Osteoblast (primary cell): ENCODE results near the gene NAPG. TPM values are rescaled to one million over a fixed set of nuclear protein-coding genes. Genes with fewer than 3 reads are reported as not detected.
A peak's percentile ranks its signal among the peaks of the same experiment; 100 is the strongest.

Experiments used
- DNase-seq: peaks from one replicate; pipeline ENCODE4 v3.0.0; 2011; ENCODE audit warnings: low spot score, mixed read lengths; ENCODE audit not compliant: insufficient read length; ENCODE audit errors: missing footprints
- H2AFZ ChIP-seq: 2 replicates; pipeline ENCODE4 v1.6.0; 2011; ENCODE audit warnings: mild to moderate bottlenecking, low read length
- H3K27ac ChIP-seq: 2 replicates; pipeline ENCODE4 v1.5.1; 2011; ENCODE audit warnings: mild to moderate bottlenecking, low read depth, low read length, moderate library complexity
- H3K27me3 ChIP-seq: 2 replicates; pipeline ENCODE4 v1.6.0; 2012; ENCODE audit warnings: mild to moderate bottlenecking, control low read depth, inconsistent platforms, low read length, moderate library complexity; ENCODE audit not compliant: insufficient read depth
- H3K36me3 ChIP-seq: 2 replicates; pipeline ENCODE4 v1.5.1; 2011; ENCODE audit warnings: mild to moderate bottlenecking, low read length, control low read depth, moderate library complexity; ENCODE audit not compliant: insufficient read depth
- H3K4me1 ChIP-seq: 2 replicates; pipeline ENCODE4 v1.5.1; 2011; ENCODE audit warnings: mild to moderate bottlenecking, low read length, control low read depth, moderate library complexity; ENCODE audit not compliant: insufficient read depth
- H3K4me2 ChIP-seq: 2 replicates; pipeline ENCODE4 v1.6.0; 2011; ENCODE audit warnings: mild to moderate bottlenecking, low read length; ENCODE audit not compliant: insufficient read depth
- H3K4me3 ChIP-seq: fragments of 200-600 bp; sonication (generic); 3 replicates; pipeline ENCODE4 v1.5.1; 2012; ENCODE audit warnings: mild to moderate bottlenecking, low read length, inconsistent platforms; ENCODE audit not compliant: insufficient read depth
- H3K79me2 ChIP-seq: 2 replicates; pipeline ENCODE4 v1.6.0; 2012; ENCODE audit warnings: mild to moderate bottlenecking, low read length, control low read depth, inconsistent platforms; ENCODE audit not compliant: insufficient read depth
- H3K9me3 ChIP-seq: 2 replicates; pipeline ENCODE4 v1.5.1; 2011; ENCODE audit warnings: low read depth, low read length, control low read depth
- H4K20me1 ChIP-seq: 2 replicates; pipeline ENCODE4 v1.6.0; 2012; ENCODE audit warnings: mild to moderate bottlenecking, low read length, control low read depth; ENCODE audit not compliant: insufficient read depth
- total RNA-seq: library from RNA; depleted of rRNA; stranded (reverse); fragments of >200 nt; gene quantifications from 2 replicates; pipeline ENCODE4 v1.2.3, GENCODE V29; 2012
- TF ChIP-seq, protein P1 (sequence below): IDR thresholded peaks from 2 replicates; pipeline ENCODE4 v1.5.1; 2011; ENCODE audit warnings: mild to moderate bottlenecking, low read depth, low read length, moderate library complexity; ENCODE audit errors: extremely low read depth

NAPG gene
- total RNA-seq, 1 donor, result 47.4 TPM

DNA sequence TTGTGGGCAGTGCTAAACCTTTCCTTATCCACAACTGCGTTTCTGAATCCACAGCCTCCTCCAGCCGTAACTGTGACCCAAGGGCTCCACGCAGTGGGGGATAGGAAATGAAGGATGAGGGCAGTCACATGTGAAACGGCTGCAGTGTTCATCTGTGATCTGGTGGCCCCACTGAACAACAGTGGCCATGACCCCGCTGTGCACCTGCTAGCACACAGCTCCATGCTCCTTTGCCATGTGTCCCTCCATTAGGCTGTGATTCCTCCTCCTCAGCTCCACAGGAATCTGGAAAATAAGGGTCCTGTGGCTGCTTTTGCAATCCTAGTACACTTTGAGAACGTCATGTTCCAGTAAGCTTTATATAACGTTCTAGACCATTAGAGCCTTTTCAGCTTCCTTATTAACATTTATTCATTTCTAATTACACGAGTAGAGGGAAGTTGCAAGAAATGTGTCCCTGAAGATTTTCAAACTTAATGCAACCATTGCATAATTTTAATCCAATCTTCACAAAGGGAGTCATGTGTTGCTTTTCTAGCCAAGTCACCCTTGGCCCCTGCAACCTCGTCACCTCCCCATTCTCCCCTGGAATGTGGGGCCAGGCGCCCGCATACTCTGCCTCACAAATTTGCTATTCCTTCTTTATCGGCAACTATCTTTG, 7.1 kb upstream of the NAPG start:
- H4K20me1 ChIP-seq, result no peaks in the 10 kb centered on the region
- no peaks in the 10 kb centered on the region for H3K9me3 ChIP-seq
- peaks cover 32% of the 10 kb centered on the region for H3K27me3 ChIP-seq
- TF ChIP-seq, protein P1, sequence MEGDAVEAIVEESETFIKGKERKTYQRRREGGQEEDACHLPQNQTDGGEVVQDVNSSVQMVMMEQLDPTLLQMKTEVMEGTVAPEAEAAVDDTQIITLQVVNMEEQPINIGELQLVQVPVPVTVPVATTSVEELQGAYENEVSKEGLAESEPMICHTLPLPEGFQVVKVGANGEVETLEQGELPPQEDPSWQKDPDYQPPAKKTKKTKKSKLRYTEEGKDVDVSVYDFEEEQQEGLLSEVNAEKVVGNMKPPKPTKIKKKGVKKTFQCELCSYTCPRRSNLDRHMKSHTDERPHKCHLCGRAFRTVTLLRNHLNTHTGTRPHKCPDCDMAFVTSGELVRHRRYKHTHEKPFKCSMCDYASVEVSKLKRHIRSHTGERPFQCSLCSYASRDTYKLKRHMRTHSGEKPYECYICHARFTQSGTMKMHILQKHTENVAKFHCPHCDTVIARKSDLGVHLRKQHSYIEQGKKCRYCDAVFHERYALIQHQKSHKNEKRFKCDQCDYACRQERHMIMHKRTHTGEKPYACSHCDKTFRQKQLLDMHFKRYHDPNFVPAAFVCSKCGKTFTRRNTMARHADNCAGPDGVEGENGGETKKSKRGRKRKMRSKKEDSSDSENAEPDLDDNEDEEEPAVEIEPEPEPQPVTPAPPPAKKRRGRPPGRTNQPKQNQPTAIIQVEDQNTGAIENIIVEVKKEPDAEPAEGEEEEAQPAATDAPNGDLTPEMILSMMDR, result peak; percentile 41
- H3K79me2 ChIP-seq, result no peaks in the 10 kb centered on the region
- H3K4me1 ChIP-seq, result peaks cover 11% of the 10 kb centered on the region
- no peak overlapping the region for H3K27ac ChIP-seq
- no peak overlapping the region for H3K4me3 ChIP-seq
- H3K36me3 ChIP-seq, result no peaks in the 10 kb centered on the region
- no peak for DNase-seq
- peak overlapping the region; percentile 64 for H3K4me2 ChIP-seq
- no peak overlapping the region for H2AFZ ChIP-seq

DNA sequence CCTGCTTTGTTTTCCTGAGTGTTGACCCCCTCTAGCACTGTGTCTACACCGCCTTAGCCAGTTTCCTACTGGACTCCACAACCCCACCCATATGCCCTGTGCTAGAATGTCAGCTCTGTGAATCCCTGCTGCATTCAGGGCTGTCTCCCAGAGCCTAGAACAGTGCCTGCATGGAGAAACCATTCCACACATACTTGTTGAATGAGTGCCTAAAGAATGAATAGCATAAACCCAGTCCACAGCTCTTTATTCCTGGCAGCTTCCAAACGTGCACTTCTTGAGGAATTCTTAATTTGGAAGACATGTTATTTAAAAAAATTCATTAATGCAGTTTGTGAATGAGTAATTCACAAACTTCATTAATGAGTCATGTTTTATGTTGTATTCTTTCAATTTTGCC, 6.5 kb upstream of the NAPG start:
- Histone ChIP-seq H3K27ac (no peak overlapping the region), H3K4me3 (peak overlapping the region; percentile 4), H4K20me1 (no peaks in the 10 kb centered on the region)

DNA sequence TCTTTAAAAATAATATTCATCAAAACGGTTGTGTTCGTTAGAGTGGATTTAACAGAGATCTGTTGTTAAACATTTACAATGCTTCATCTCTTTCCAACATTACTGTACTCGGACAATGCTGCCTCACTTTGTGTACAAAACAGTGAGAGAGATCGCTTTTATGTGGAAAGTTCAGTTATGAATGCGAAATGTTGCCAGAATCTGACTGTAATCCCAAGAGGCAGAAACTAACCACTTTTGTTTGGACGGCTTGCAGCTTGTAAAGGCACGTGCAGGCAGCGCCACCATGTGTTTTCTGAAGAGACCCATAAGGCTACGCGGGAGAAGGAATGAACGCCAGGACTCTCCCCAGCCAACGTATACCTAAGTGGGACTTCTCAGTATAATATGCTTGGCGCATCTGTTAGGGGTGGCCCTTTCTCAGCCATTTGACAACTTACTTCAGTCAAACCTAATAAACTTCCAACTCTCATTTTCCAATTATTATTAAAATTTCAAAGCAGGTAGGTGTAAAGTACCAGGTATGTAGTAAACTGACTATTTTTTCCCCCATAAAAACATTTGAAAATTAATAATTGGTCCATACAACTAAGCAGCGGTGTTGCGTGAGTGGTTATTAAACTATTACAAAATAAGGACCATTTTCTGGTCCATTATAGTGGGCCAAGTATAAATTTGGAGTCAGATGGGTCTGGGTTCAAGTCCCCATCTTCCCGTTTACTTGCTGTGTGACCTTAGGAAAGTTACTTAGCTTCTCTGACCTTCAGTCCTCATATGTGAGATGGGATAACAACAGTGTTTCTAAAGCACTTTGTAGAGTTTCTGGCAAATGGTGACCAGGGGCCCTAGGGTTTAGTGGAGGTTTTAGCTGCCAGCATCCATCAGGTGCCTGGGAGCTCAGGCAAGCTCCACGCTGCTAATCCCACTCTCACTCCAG, 5.6 kb upstream of the NAPG start:
- TF ChIP-seq, protein P1, result peak; percentile 91
- H3K27ac ChIP-seq, result no peak overlapping the region
- H2AFZ ChIP-seq, result no peak overlapping the region
- H3K9me3 ChIP-seq, result no peaks in the 10 kb centered on the region
- no peaks in the 10 kb centered on the region for H4K20me1 ChIP-seq
- no peaks in the 10 kb centered on the region for H3K36me3 ChIP-seq
- H3K4me2 ChIP-seq, result peak overlapping the region; percentile 64
- H3K79me2 ChIP-seq, result no peaks in the 10 kb centered on the region
- H3K4me1 ChIP-seq, result peaks cover 19% of the 10 kb centered on the region
- peak; percentile 89 for DNase-seq
- H3K4me3 ChIP-seq, result peak overlapping the region; percentile 4
- H3K27me3 ChIP-seq, result peaks cover 22% of the 10 kb centered on the region

More for the DNA sequence above, 6.5 kb upstream of the NAPG start:
- Histone ChIP-seq H3K27me3 (peaks cover 25% of the 10 kb centered on the region), H3K9me3 (no peaks in the 10 kb centered on the region), H3K4me1 (peaks cover 11% of the 10 kb centered on the region), H3K4me2 (peak overlapping the region; percentile 64), H2AFZ (no peak overlapping the region), H3K79me2 (no peaks in the 10 kb centered on the region), H3K36me3 (no peaks in the 10 kb centered on the region)
- DNase-seq, result no peak
- TF ChIP-seq, protein P1, result no peak

DNA sequence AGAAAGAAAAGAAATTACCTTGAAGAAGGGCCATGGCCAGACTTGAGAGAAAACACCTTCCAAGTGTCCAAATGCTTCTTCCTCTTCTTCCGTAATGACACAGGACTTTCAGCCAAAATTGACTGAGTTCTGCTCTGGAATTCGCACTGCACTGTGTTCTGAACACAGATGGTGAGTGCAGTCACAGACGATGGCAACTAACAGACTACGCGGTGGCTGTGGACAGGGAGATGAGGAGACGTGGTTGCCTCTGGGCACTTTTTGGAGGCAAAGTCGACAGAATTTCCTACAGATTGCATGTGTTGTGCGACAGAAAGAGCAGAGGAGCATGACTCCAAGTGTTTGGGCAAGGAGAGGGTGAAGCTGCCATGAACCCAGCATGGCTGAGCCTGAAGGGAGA, 4.3 kb upstream of the NAPG start:
- peaks cover 5% of the 10 kb centered on the region for H3K79me2 ChIP-seq
- peaks cover 22% of the 10 kb centered on the region for H3K4me1 ChIP-seq
- no peaks in the 10 kb centered on the region for H3K9me3 ChIP-seq
- no peak overlapping the region for H3K4me2 ChIP-seq
- H3K27me3 ChIP-seq, result peaks cover 11% of the 10 kb centered on the region
- DNase-seq, result no peak
- peaks cover 3% of the 10 kb centered on the region for H4K20me1 ChIP-seq
- no peak overlapping the region for H3K4me3 ChIP-seq
- no peak overlapping the region for H2AFZ ChIP-seq
- no peak overlapping the region for H3K27ac ChIP-seq
- TF ChIP-seq, protein P1, result no peak
- H3K36me3 ChIP-seq, result no peaks in the 10 kb centered on the region
